Pancreas (tissue), 10 donors: ENCODE measurements around the gene TMEM168. TPM values are rescaled to one million over a fixed set of nuclear protein-coding genes. Genes with fewer than 3 reads are reported as not detected.

Experiments
- ATAC-seq, 4 donors: fragments of 200-7000 bp; cut with Tn5 transposase; one replicate each; pipeline versions ENCODE4 v1.8.0 to v1.9.1; 2020; ENCODE audit warnings: mild to moderate bottlenecking in 4 of 4, moderate library complexity in 4 of 4
- DNase-seq, 6 donors: peaks; one replicate each; pipeline ENCODE4 v3.0.0-alpha.2; 2020
- FAIRE-seq: peaks from 2 replicates; lab custom pipeline; 2012; peaks lifted over from hg19 to GRCh38; lab: Jason Lieb, UNC
- H3K27ac ChIP-seq, 4 donors: fragments of 200-600 bp; sonication (generic); 1 replicate in 3 of 4; 2 replicates in 1 of 4; pipeline versions ENCODE4 v1.5.0 to v1.8.0; 2020
- H3K27me3 ChIP-seq, 4 donors: fragments of 200-600 bp; one replicate each; pipeline ENCODE4 v1.8.0; 2021
- H3K36me3 ChIP-seq, 3 donors: fragments of 200-600 bp; sonication (generic) in 1 of 3; one replicate each; pipeline versions ENCODE4 v1.5.0 to v1.8.0; 2020 to 2021
- H3K4me1 ChIP-seq, 3 donors: fragments of 200-600 bp; one replicate each; pipeline ENCODE4 v1.8.0; 2021
- H3K4me3 ChIP-seq, 4 donors: fragments of 200-600 bp; sonication (generic) in 2 of 4; one replicate each; pipeline versions ENCODE4 v1.5.0 to v1.8.0; 2020 to 2021
- H3K9me3 ChIP-seq, 4 donors: fragments of 200-600 bp; one replicate each; pipeline ENCODE4 v1.8.0; 2021
- CTCF ChIP-seq, 4 donors: fragments of 200-600 bp; sonication (generic) in 3 of 4; IDR thresholded peaks; one replicate each; pipeline versions ENCODE4 v1.5.0 to v1.8.0; 2021; ENCODE audit warnings: antibody characterized with exemption in 4 of 4
- WGBS, 2 donors: extraction: QIAGEN DNeasy Blood & Tissue Kit; methylation state at CpG; one replicate each; pipeline ENCODE4 v1.1.7; 2013; 5-methylcytosine and 5-hydroxymethylcytosine counted together
- intact Hi-C, 3 donors: fragments of 100-400 bp; cut with DNase I; formaldehyde crosslinking; loops; one replicate each; pipeline versions ENCODE4 v1.11.1 to v1.14.2; 2022
- polyA plus RNA-seq, 2 donors: library from polyadenylated mRNA; stranded (reverse); fragments of 200-250 nt; gene quantifications; one replicate each; pipeline ENCODE4 v1.2.3, GENCODE V29; 2013
- total RNA-seq, 6 donors: library from RNA; stranded (reverse); fragmentation: NEBNext Ultra II Directional in 4 of 6; extraction: Animal tissue kit (Norgen Biotek cat#: 25700) in 4 of 6; gene quantifications; one replicate each; pipeline versions ENCODE4 v1.2.1 to v1.2.4, GENCODE V29; 2021 to 2023
- donor health status: healthy with polysubstance abuse.
- donor health status: DM: no; HTN: no; CAD: no; lungs with moderate emphysema.
- donor health status: DM: no; HTN: no; CAD: no.
- donor health status: control.
- donor health status: control.
- donor health status: Bipolar disorder and iron deficiency.
- donor health status: DM: yes; HTN: yes; CAD: no.
- donor health status: DM: no; HTN: no; CAD: no.
- donor health status: DM: no; HTN: no; CAD: no.
- donor health status: DM: yes; HTN: yes; CAD: no.

TMEM168 gene
- total and polyA plus RNA-seq, 8 donors, result 2.2 to 10.3 (median 6.2) TPM

GRCh38 chr7:112821345-112821744, 31.2 kb upstream of the TMEM168 start:
- H3K36me3 ChIP-seq, result no peaks in the 10 kb centered on the region
- no peaks in the 10 kb centered on the region for H3K27me3 ChIP-seq
- no peak for DNase-seq
- no peak for TF ChIP-seq CTCF (IDR thresholded peaks at IDR 0.05)
- intact Hi-C loops, result no loop called here
- H3K9me3 ChIP-seq, result no peaks in the 10 kb centered on the region
- no peak for FAIRE-seq
- H3K4me3 ChIP-seq, result no peak overlapping the region
- no peak overlapping the region for H3K27ac ChIP-seq
- H3K4me1 ChIP-seq, result no peaks in the 10 kb centered on the region
- ATAC-seq, result no peak

GRCh38 chr7:112819536-112819935, 29.3 kb upstream of the TMEM168 start:
- FAIRE-seq (no peak), ATAC-seq (no peak), DNase-seq (no peak)
- 96% methylated on average over 3 of the region's 3 CpGs for WGBS, 2 donors
- no peaks in the 10 kb centered on the region for H3K36me3 ChIP-seq
- no peaks in the 10 kb centered on the region for H3K27me3 ChIP-seq
- TF ChIP-seq CTCF (IDR thresholded peaks at IDR 0.05), result no peak
- H3K4me1 ChIP-seq, result no peaks in the 10 kb centered on the region
- no peaks in the 10 kb centered on the region for H3K9me3 ChIP-seq
- no peak overlapping the region for H3K27ac ChIP-seq
- intact Hi-C loops, result no loop called here
- H3K4me3 ChIP-seq, result no peak overlapping the region

- Histone ChIP-seq H3K27ac (no peak overlapping the region), H3K4me1 (no peaks in the 10 kb centered on the region), H3K4me3 (no peak overlapping the region), H3K36me3 (no peaks in the 10 kb centered on the region), H3K27me3 (no peaks in the 10 kb centered on the region), H3K9me3 (no peaks in the 10 kb centered on the region)
- 86 to 89% methylated on average over 4 of the region's 4 CpGs for WGBS, 2 donors
- FAIRE-seq, result no peak
- no peak for ATAC-seq
- TF ChIP-seq CTCF (IDR thresholded peaks at IDR 0.05), result no peak
- intact Hi-C loops, result no loop called here
- DNase-seq, result no peak
These were observed 16.0 kb upstream of the TMEM168 start for GRCh38 chr7:112806156-112806555.

- H3K9me3 ChIP-seq, result no peaks in the 10 kb centered on the region
- intact Hi-C loops, result no loop called here
- H3K4me3 ChIP-seq, result no peak overlapping the region
- no peaks in the 10 kb centered on the region for H3K27me3 ChIP-seq
- DNase-seq, result no peak
- H3K27ac ChIP-seq, result no peak overlapping the region
- TF ChIP-seq CTCF (IDR thresholded peaks at IDR 0.05), result no peak
- no peak for ATAC-seq
- FAIRE-seq, result no peak
- no peaks in the 10 kb centered on the region for H3K4me1 ChIP-seq
- H3K36me3 ChIP-seq, result no peaks in the 10 kb centered on the region
- 95 to 100% methylated on average over 3 of the region's 3 CpGs for WGBS, 2 donors
These were observed 12.2 kb upstream of the TMEM168 start for GRCh38 chr7:112802406-112802805.

- Histone ChIP-seq H3K27ac (no peak overlapping the region), H3K9me3 (no peaks in the 10 kb centered on the region), H3K4me3 (no peak overlapping the region), H3K27me3 (no peaks in the 10 kb centered on the region), H3K36me3 (no peaks in the 10 kb centered on the region), H3K4me1 (no peaks in the 10 kb centered on the region)
- intact Hi-C loops, result no loop called here
- no peak for DNase-seq
- WGBS, 2 donors, result 92 to 100% methylated on average over 2 of the region's 2 CpGs
- no peak for TF ChIP-seq CTCF (IDR thresholded peaks at IDR 0.05)
- no peak for ATAC-seq
- no peak for FAIRE-seq
These were observed 10.3 kb upstream of the TMEM168 start for GRCh38 chr7:112800486-112800885.
